GM20000 (cell line): Measurements from ENCODE around the gene ENDOG.
"Not testable (repeated sequence)": the region's sequence is repeated elsewhere in the genome, so short reads cannot be mapped to it uniquely, and the experiment has no call there.

ENCODE experiments used
- DNase-seq: peaks from one replicate; pipeline ENCODE4 v3.0.0; 2012; ENCODE audit warnings: low spot score
- CTCF ChIP-seq: IDR thresholded peaks from 2 replicates; pipeline ENCODE4 v1.5.1; 2012; ENCODE audit warnings: mild to moderate bottlenecking, control low read depth; ENCODE audit errors: extremely low read depth, missing control alignments

The ENDOG gene

GRCh38 chr9:128774804-128775203, 43.5 kb upstream of the ENDOG start:
- no peak for TF ChIP-seq CTCF
- DNase-seq: no peak

DNA sequence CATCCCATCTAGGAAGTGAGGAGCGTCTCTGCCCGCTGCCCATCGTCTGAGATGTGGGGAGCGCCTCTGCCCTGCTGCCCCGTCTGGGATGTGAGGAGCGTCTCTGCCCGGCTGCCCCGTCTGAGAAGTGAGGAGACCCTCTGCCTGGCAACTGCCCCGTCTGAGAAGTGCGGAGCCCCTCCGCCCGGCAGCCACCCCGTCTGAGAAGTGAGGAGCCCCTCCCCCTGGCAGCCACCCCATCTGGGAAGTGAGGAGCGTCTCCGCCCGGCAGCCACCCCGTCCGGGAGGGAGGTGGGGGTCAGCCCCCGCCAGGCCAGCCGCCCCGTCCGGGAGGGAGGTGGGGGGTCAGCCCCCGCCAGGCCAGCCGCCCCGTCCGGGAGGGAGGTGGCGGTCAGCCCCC, 38.2 kb upstream of the ENDOG start:
- DNase-seq: not testable (repeated sequence)

DNA sequence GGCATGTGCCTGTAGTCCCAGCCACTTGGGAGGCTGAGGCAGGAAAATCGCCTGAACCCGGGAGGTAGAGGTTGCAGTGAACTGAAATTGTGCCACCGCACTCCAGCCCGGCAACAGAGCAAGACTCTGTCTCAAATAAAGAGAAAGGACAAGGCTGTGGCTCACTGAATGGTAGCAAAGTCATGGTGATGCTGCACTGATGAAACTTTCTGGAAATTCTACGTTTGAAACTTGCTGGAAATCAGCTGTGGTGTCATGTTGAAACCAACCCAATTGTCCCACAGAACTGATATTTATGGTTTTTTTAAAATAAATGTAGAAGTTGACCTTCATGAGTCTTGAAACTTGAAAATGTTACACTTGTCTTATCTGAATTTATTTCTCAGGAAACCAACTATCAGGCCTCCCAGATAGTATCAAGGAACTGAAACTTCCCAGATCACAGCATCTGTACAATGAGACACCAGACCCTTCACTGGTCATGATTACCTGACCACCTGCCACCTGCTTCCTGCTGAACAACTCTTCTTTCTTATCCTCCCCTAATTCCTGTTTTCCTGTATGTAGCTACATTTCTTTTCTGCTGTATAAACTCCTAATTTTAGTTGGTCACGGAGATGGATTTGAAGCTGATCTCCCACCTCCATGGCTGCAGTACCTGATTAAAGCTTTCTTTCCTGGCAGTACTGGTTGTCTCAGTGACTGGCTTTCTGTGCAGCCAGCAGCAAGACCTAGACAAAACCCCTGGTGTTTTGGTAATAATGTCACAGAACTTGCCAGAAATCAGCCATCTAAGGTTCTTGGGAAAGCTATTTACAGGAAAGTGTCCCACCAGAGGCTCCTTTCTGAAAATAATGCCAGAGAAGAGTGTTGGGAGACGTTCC, 36.9 kb upstream of the ENDOG start:
- no peak for TF ChIP-seq CTCF
- DNase-seq: no peak

DNA sequence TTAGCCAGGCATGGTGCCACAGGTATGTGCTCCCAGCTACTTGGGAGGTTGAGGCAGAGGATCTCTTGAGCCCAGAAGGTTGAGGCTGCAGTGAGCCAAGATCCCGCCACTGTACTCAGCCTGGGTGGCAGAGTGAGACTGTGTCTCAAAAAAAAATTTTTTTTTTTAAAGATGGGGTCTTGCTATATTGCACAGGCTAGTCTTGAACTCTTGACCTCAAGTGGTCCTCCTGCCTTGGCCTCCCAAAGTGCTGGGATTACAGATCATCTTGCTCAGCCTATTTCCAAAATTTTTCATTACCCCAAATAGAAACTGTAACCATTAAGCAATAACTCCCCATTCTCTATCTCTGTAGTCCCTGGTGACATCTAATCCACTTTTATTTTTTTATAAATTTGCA, 35.6 kb upstream of the ENDOG start:
- no peak for DNase-seq
- no peak for TF ChIP-seq CTCF

DNA sequence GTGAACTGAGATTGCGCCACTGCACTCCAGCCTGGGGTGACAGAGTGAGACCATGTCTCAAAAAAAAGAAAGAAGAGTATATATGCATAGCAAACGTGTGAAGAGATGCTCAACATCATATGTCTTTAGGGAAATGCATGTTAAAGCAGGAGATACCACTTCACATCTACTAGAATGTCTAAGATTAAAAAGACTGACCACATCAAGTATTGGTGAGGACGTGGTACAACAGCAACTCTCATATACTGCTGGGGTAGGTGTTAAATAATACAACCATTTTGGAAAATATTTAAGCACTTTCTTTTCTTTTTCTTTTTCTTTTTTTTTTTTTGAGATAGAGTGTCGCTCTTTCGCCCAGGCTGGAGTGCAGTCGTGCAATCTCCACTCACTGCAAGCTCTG, 32.9 kb upstream of the ENDOG start:
- DNase-seq: no peak
- no peak for TF ChIP-seq CTCF

GRCh38 chr9:128786681-128787601, 31.4 kb upstream of the ENDOG start, which contains the start of gene TBC1D13:
TBC1D13 (plus strand) TSS chr9:128787253; CDS start chr9:128787354, 101 bp downstream.
- no peak for TF ChIP-seq CTCF
- peak; percentile 98 for DNase-seq

- DNase-seq: peak; percentile 31
- TF ChIP-seq CTCF: no peak
These were observed 30.6 kb upstream of the ENDOG start for GRCh38 chr9:128787659-128788058.
